HS-27A (cell line): ENCODE measurements around the gene NFAT5.
"Not testable (repeated sequence)": the region's sequence is repeated elsewhere in the genome, so short reads cannot be mapped to it uniquely, and the experiment has no call there.

ENCODE experiments used
- DNase-seq: peaks from one replicate; pipeline ENCODE4 v3.0.0-alpha.2; 2012; ENCODE audit warnings: low read depth, missing footprints

NFAT5 gene

GRCh38 chr16:69706256-69706974 is 140.6 kb downstream of the NFAT5 start:
- no peak for DNase-seq

GRCh38 chr16:69706975-69707340 is 141.2 kb downstream of the NFAT5 start:
- DNase-seq = no peak

GRCh38 chr16:69707920-69708683 is 142.3 kb downstream of the NFAT5 start:
- DNase-seq = no peak

- DNase-seq = peak; percentile 27
Observed at GRCh38 chr16:69709456-69710084, 143.8 kb downstream of the NFAT5 start.

- DNase-seq = no peak
Observed at GRCh38 chr16:69711115-69711740, 145.5 kb downstream of the NFAT5 start.

GRCh38 chr16:69712277-69712676 is 146.5 kb downstream of the NFAT5 start:
- no peak for DNase-seq

- DNase-seq = no peak
Observed at GRCh38 chr16:69712914-69713581, 147.3 kb downstream of the NFAT5 start.

- no peak for DNase-seq
Observed at GRCh38 chr16:69717066-69717465, 151.3 kb downstream of the NFAT5 start.

GRCh38 chr16:69718111-69718764 is 152.5 kb downstream of the NFAT5 start:
- no peak for DNase-seq

GRCh38 chr16:69720822-69721430 is 155.2 kb downstream of the NFAT5 start:
- DNase-seq = no peak

- DNase-seq = no peak
Observed at GRCh38 chr16:69721441-69721957, 155.7 kb downstream of the NFAT5 start.

- DNase-seq = no peak
Observed at GRCh38 chr16:69724414-69724873, 158.7 kb downstream of the NFAT5 start.

GRCh38 chr16:69724981-69725479 is 159.3 kb downstream of the NFAT5 start:
- DNase-seq = no peak

- DNase-seq = no peak
Observed at GRCh38 chr16:69725480-69726312, 159.9 kb downstream of the NFAT5 start.

GRCh38 chr16:69726313-69727060 is 160.7 kb downstream of the NFAT5 start, which contains the start of gene NQO1:
Gene NQO1, minus strand, starts transcription at chr16:69726560. Its CDS starts 121 bp downstream, at chr16:69726439.
- DNase-seq = peak; percentile 80

- no peak for DNase-seq
Observed at GRCh38 chr16:69727916-69728270, 162.1 kb downstream of the NFAT5 start.

GRCh38 chr16:69729030-69729429 is 163.3 kb downstream of the NFAT5 start:
- DNase-seq = not testable (repeated sequence)

GRCh38 chr16:69731280-69731679 is 165.5 kb downstream of the NFAT5 start:
- DNase-seq = not testable (repeated sequence)

- no peak for DNase-seq
Observed at GRCh38 chr16:69732101-69732500, 166.3 kb downstream of the NFAT5 start.
